ENCODE results near the gene PRKD1. TPM values are rescaled to one million over a fixed set of nuclear protein-coding genes. Genes with fewer than 3 reads are reported as not detected.

PRKD1 gene
- total RNA-seq, 1 experiment from 2014 or later = not detected

DNA sequence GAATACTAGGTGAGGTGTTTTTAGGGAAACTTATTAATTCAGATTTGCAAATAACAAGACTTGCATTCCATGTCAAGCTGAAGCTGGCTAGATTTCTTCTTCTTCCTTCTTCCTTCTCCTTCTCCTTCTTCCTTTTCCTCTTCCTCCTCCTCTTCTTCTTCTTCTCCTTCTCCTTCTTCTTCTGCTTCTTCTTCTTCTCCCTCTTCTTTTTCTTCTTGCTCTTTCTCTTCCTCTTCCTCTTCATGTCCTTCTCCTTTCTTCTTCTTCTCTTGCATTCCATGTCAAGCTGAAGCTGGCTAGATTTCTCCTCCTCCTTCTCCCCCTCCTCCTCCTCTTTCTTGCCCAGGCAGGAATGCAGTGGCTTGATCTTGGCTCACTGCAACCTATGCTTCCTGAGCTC, 297.8 kb downstream of the PRKD1 start:
- Histone ChIP-seq H3K4me3 (replicated peaks in 1 of 2; ENCODE audit: low read depth in 1 of 2, low read length in 2 of 2) (no peak overlapping the region), H3K9ac (ENCODE audit: low read length) (no peak overlapping the region), H3K9me3 (ENCODE audit: control insufficient read depth in 1 of 2, insufficient read depth in 1 of 2, low read depth in 1 of 2, low read length in 2 of 2) (peaks cover 11 to 20% of the 10 kb centered on the region in 2 experiments; a peak in 2 of 4 replicates), H3K27me3 (ENCODE audit: insufficient read depth, low read length) (no peaks in the 10 kb centered on the region), H3K36me3 (ENCODE audit: control insufficient read depth in 1 of 2, insufficient read depth in 2 of 2, low read length in 2 of 2) (no peaks in the 10 kb centered on the region), H4K20me1 (ENCODE audit: insufficient read depth) (no peaks in the 10 kb centered on the region), H3K9me2 (ENCODE audit: insufficient read depth) (no peaks in the 10 kb centered on the region), H3K4me2 (ENCODE audit: low read length) (no peak overlapping the region), H3K79me2 (ENCODE audit: insufficient read depth, low read length) (no peaks in the 10 kb centered on the region), H3K4me1 (ENCODE audit: control insufficient read depth in 1 of 2, insufficient read depth in 2 of 2, low read length in 2 of 2) (no peaks in the 10 kb centered on the region), H3K27ac (ENCODE audit: low read depth, low read length) (no peak overlapping the region), H2AFZ (ENCODE audit: low read depth, low read length, poor library complexity, severe bottlenecking) (no peak overlapping the region)
- RAD21 ChIA-PET (ENCODE audit: low non-redundant PET in 1 of 2, low total read pairs in 2 of 2, uncharacterized antibody in 2 of 2, unreplicated experiment in 2 of 2) = no interaction called here
- ATAC-seq = no peak
- no TSS peak for BruUV-seq (replicated peaks)
- intact Hi-C loops (cut with micrococcal nuclease) = no loop called here
- no peak for DNase-seq (ENCODE audit: low read depth, low spot score)
- CTCF ChIA-PET = no interaction called here
- TF ChIP-seq FOSL1 (IDR thresholded peaks at IDR 0.05; ENCODE audit: low read depth) (no peak), ELF1 (IDR thresholded peaks at IDR 0.05; ENCODE audit: borderline replicate concordance, low read depth) (no peak), POLR2A (IDR thresholded peaks at IDR 0.05; ENCODE audit: borderline replicate concordance, extremely low read depth, insufficient read depth, insufficient read length) (no peak), SIN3A (IDR thresholded peaks at IDR 0.05; ENCODE audit: low read depth) (no peak), POLR2AphosphoS5 (IDR thresholded peaks at IDR 0.05; ENCODE audit: low read depth, low read length) (no peak), ZFX (IDR thresholded peaks at IDR 0.05) (no peak), SRF (IDR thresholded peaks at IDR 0.05; ENCODE audit: low read depth) (no peak)
- TF ChIP-seq, protein P1, sequence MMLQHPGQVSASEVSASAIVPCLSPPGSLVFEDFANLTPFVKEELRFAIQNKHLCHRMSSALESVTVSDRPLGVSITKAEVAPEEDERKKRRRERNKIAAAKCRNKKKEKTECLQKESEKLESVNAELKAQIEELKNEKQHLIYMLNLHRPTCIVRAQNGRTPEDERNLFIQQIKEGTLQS (IDR thresholded peaks at IDR 0.05) = no peak
- TF ChIP-seq, protein P2, sequence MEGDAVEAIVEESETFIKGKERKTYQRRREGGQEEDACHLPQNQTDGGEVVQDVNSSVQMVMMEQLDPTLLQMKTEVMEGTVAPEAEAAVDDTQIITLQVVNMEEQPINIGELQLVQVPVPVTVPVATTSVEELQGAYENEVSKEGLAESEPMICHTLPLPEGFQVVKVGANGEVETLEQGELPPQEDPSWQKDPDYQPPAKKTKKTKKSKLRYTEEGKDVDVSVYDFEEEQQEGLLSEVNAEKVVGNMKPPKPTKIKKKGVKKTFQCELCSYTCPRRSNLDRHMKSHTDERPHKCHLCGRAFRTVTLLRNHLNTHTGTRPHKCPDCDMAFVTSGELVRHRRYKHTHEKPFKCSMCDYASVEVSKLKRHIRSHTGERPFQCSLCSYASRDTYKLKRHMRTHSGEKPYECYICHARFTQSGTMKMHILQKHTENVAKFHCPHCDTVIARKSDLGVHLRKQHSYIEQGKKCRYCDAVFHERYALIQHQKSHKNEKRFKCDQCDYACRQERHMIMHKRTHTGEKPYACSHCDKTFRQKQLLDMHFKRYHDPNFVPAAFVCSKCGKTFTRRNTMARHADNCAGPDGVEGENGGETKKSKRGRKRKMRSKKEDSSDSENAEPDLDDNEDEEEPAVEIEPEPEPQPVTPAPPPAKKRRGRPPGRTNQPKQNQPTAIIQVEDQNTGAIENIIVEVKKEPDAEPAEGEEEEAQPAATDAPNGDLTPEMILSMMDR (IDR thresholded peaks at IDR 0.05 in 2 of 3, conservative IDR thresholded peaks at IDR 0.05 in 1 of 3; ENCODE audit: borderline replicate concordance in 1 of 3, insufficient read depth in 1 of 3, low read depth in 2 of 3, low read length in 2 of 3) = no peak
- TF ChIP-seq, protein P3, sequence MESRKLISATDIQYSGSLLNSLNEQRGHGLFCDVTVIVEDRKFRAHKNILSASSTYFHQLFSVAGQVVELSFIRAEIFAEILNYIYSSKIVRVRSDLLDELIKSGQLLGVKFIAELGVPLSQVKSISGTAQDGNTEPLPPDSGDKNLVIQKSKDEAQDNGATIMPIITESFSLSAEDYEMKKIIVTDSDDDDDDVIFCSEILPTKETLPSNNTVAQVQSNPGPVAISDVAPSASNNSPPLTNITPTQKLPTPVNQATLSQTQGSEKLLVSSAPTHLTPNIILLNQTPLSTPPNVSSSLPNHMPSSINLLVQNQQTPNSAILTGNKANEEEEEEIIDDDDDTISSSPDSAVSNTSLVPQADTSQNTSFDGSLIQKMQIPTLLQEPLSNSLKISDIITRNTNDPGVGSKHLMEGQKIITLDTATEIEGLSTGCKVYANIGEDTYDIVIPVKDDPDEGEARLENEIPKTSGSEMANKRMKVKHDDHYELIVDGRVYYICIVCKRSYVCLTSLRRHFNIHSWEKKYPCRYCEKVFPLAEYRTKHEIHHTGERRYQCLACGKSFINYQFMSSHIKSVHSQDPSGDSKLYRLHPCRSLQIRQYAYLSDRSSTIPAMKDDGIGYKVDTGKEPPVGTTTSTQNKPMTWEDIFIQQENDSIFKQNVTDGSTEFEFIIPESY (IDR thresholded peaks at IDR 0.05; ENCODE audit: extremely low read depth, insufficient replicate concordance, low read length) = no peak
- POLR2A ChIA-PET = no interaction called here

Data from HCT116 (cell line).